Neural progenitor cell (in vitro differentiated cells): ENCODE data around the gene MAP4K3. TPM values are rescaled to one million over a fixed set of nuclear protein-coding genes. Genes with fewer than 3 reads are reported as not detected.

ENCODE experiments used
- DNase-seq: peaks from one replicate; pipeline ENCODE4 v3.0.0-alpha.2; 2016; ENCODE audit warnings: low spot score
- H2AFZ ChIP-seq: fragments of 200-600 bp; sonication (generic); replicated peaks from 2 replicates; pipeline ENCODE4 v1.6.1; 2016; ENCODE audit warnings: antibody characterized with exemption
- H3F3A ChIP-seq: fragments of 200-600 bp; sonication (generic); 2 replicates; pipeline ENCODE4 v1.6.1; 2016; ENCODE audit warnings: antibody characterized with exemption, low read depth
- H3K27ac ChIP-seq: fragments of 200-600 bp; sonication (generic); 2 replicates; pipeline ENCODE4 v1.5.1; 2016; ENCODE audit warnings: mild to moderate bottlenecking
- H3K27me3 ChIP-seq: fragments of 200-600 bp; sonication (generic); 2 replicates; pipeline ENCODE4 v1.6.1; 2016; ENCODE audit warnings: mild to moderate bottlenecking, moderate library complexity
- H3K36me3 ChIP-seq: fragments of 200-600 bp; sonication (generic); 2 replicates; pipeline ENCODE4 v1.5.1; 2016
- H3K4me1 ChIP-seq: fragments of 200-600 bp; sonication (generic); 2 replicates; pipeline ENCODE4 v1.6.1; 2016; ENCODE audit warnings: mixed run types
- H3K4me2 ChIP-seq: fragments of 200-600 bp; sonication (generic); 2 replicates; pipeline ENCODE4 v1.6.1; 2016
- H3K4me3 ChIP-seq: fragments of 200-600 bp; sonication (generic); 2 replicates; pipeline ENCODE4 v1.5.1; 2016
- H3K79me2 ChIP-seq: fragments of 200-600 bp; sonication (generic); 2 replicates; pipeline ENCODE4 v1.6.1; 2016; ENCODE audit warnings: low read depth
- H3K9ac ChIP-seq: fragments of 200-600 bp; sonication (generic); 2 replicates; pipeline ENCODE4 v1.6.1; 2016
- H3K9me3 ChIP-seq: fragments of 200-600 bp; sonication (generic); 2 replicates; pipeline ENCODE4 v1.5.1; 2016; ENCODE audit warnings: low read depth
- H4K20me1 ChIP-seq: fragments of 200-600 bp; sonication (generic); 2 replicates; pipeline ENCODE4 v1.6.1; 2016; ENCODE audit warnings: low read depth
- H3K27ac Mint-ChIP-seq: 3 replicates; pipeline ENCODE4 v1.8.0; 2021; ENCODE audit warnings: mixed read lengths
- H3K27me3 Mint-ChIP-seq: 2 replicates; pipeline ENCODE4 v1.8.0; 2022; ENCODE audit warnings: low read depth, mild to moderate bottlenecking, inconsistent platforms, moderate library complexity, mixed read lengths; ENCODE audit not compliant: insufficient read depth
- H3K36me3 Mint-ChIP-seq: 3 replicates; pipeline ENCODE4 v1.8.0; 2021; ENCODE audit warnings: mixed read lengths
- H3K4me1 Mint-ChIP-seq: 3 replicates; pipeline ENCODE4 v1.8.0; 2021; ENCODE audit warnings: mixed read lengths
- H3K4me3 Mint-ChIP-seq: 3 replicates; pipeline ENCODE4 v1.8.0; 2021; ENCODE audit warnings: mild to moderate bottlenecking, moderate library complexity, mixed read lengths
- H3K9me3 Mint-ChIP-seq: 3 replicates; pipeline ENCODE4 v1.8.0; 2020; ENCODE audit warnings: mixed read lengths
- CTCF ChIP-seq: fragments of 200-600 bp; sonication (generic); IDR thresholded peaks from 2 replicates; pipeline ENCODE4 v1.5.1; 2017; ENCODE audit warnings: antibody characterized with exemption, mild to moderate bottlenecking
- EZH2 ChIP-seq: fragments of 200-600 bp; sonication (generic); IDR thresholded peaks from 2 replicates; pipeline ENCODE4 v1.6.1; 2017; ENCODE audit warnings: antibody characterized with exemption, mild to moderate bottlenecking, moderate library complexity
- EZH2phosphoT487 ChIP-seq: fragments of 200-600 bp; sonication (generic); IDR thresholded peaks from 2 replicates; pipeline ENCODE4 v1.6.1; 2017; ENCODE audit warnings: antibody characterized with exemption
- total RNA-seq: library from RNA; depleted of rRNA; stranded (reverse); fragments of >200 nt; gene quantifications from 2 replicates; pipeline ENCODE4 v1.2.3, GENCODE V29; 2015; ENCODE audit warnings: low replicate concordance

The MAP4K3 gene
- total RNA-seq, 1 donor from 2014 or later: 79.5 TPM

- no peaks in the 10 kb centered on the region for H3K27me3 Mint-ChIP-seq
- no peaks in the 10 kb centered on the region for H3K4me1 Mint-ChIP-seq
- H3K9me3 Mint-ChIP-seq: peaks cover 9% of the 10 kb centered on the region
These were observed 202.3 kb downstream of the MAP4K3 start for GRCh38 chr2:39234754-39235153.

GRCh38 chr2:39232141-39232540, 204.9 kb downstream of the MAP4K3 start:
- H2AFZ ChIP-seq: no peak overlapping the region
- H3K4me3 ChIP-seq: no peak overlapping the region
- no peak overlapping the region for H3K4me2 ChIP-seq
- no peak for DNase-seq
- H3K79me2 ChIP-seq: no peaks in the 10 kb centered on the region
- no peak overlapping the region for H3K27ac ChIP-seq
- H4K20me1 ChIP-seq: no peaks in the 10 kb centered on the region
- no peaks in the 10 kb centered on the region for H3K9me3 ChIP-seq
- H3K9ac ChIP-seq: no peak overlapping the region
- Mint-ChIP-seq H3K27ac (no peak overlapping the region), H3K4me3 (no peak overlapping the region), H3K36me3 (no peaks in the 10 kb centered on the region), H3K9me3 (peaks cover 6% of the 10 kb centered on the region), H3K4me1 (peaks cover 10% of the 10 kb centered on the region), H3K27me3 (no peaks in the 10 kb centered on the region)
- H3F3A ChIP-seq: peaks cover 9% of the 10 kb centered on the region
- no peaks in the 10 kb centered on the region for H3K4me1 ChIP-seq
- no peak for TF ChIP-seq EZH2
- TF ChIP-seq EZH2phosphoT487: no peak
- no peak for TF ChIP-seq CTCF
- H3K36me3 ChIP-seq: no peaks in the 10 kb centered on the region
- no peaks in the 10 kb centered on the region for H3K27me3 ChIP-seq

More at GRCh38 chr2:39234754-39235153, 202.3 kb downstream of the MAP4K3 start:
- no peaks in the 10 kb centered on the region for H3F3A ChIP-seq
- Mint-ChIP-seq H3K36me3 (no peaks in the 10 kb centered on the region), H3K4me3 (no peak overlapping the region), H3K27ac (no peak overlapping the region)
- no peak overlapping the region for H3K4me3 ChIP-seq
- no peaks in the 10 kb centered on the region for H3K27me3 ChIP-seq
- no peak for DNase-seq
- H3K9me3 ChIP-seq: no peaks in the 10 kb centered on the region
- H3K36me3 ChIP-seq: no peaks in the 10 kb centered on the region
- H4K20me1 ChIP-seq: no peaks in the 10 kb centered on the region
- no peak overlapping the region for H3K27ac ChIP-seq
- H3K79me2 ChIP-seq: no peaks in the 10 kb centered on the region
- H3K4me1 ChIP-seq: no peaks in the 10 kb centered on the region
- H3K4me2 ChIP-seq: no peak overlapping the region
- TF ChIP-seq EZH2phosphoT487 (no peak), EZH2 (no peak), CTCF (no peak)
- H2AFZ ChIP-seq: no peak overlapping the region
- H3K9ac ChIP-seq: no peak overlapping the region

- Mint-ChIP-seq H3K4me1 (peaks cover 10% of the 10 kb centered on the region), H3K4me3 (peak overlapping the region; percentile 72), H3K27me3 (no peaks in the 10 kb centered on the region), H3K27ac (no peak overlapping the region), H3K36me3 (no peaks in the 10 kb centered on the region), H3K9me3 (no peaks in the 10 kb centered on the region)
- no peaks in the 10 kb centered on the region for H3K36me3 ChIP-seq
- H4K20me1 ChIP-seq: no peaks in the 10 kb centered on the region
- no peak overlapping the region for H3K9ac ChIP-seq
- peak overlapping the region; percentile 47 for H3K4me3 ChIP-seq
- TF ChIP-seq EZH2: no peak
- TF ChIP-seq CTCF: peak; percentile 2
- TF ChIP-seq EZH2phosphoT487: no peak
- H3K27ac ChIP-seq: no peak overlapping the region
- peak; percentile 37 for DNase-seq
- H3K4me1 ChIP-seq: no peaks in the 10 kb centered on the region
- no peaks in the 10 kb centered on the region for H3K27me3 ChIP-seq
- H3K79me2 ChIP-seq: no peaks in the 10 kb centered on the region
- H3F3A ChIP-seq: peaks cover 9% of the 10 kb centered on the region
- peak overlapping the region; percentile 97 for H2AFZ ChIP-seq
- H3K4me2 ChIP-seq: peak overlapping the region; percentile 80
- no peaks in the 10 kb centered on the region for H3K9me3 ChIP-seq
These were observed 208.5 kb downstream of the MAP4K3 start for GRCh38 chr2:39228413-39229209.
